ENCODE results near the gene PRSS48.
"Not testable (repeated sequence)": the region's sequence is repeated elsewhere in the genome, so short reads cannot be mapped to it uniquely, and the experiment has no call there.

Gene PRSS48

DNA sequence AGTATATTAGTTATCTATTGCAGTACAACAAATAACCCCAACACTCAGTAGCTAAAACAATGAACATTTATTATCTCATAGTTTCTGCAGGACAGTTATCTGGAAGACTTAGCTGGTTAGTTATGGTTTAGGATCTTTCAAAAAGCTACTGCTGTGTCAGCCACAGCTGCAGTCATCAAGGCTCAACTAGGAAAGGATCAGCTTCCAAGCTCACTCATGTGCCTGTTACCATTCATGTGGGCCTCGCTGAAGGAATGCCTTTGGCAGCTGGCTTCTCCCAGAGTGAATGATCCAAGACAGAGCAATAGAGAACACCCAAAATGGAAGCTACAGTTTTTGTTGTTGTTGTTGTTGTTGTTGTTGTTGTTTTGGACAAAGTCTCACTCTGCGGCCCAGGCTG, 13.5 kb upstream of the PRSS48 start:
- FAIRE-seq = no peak

DNA sequence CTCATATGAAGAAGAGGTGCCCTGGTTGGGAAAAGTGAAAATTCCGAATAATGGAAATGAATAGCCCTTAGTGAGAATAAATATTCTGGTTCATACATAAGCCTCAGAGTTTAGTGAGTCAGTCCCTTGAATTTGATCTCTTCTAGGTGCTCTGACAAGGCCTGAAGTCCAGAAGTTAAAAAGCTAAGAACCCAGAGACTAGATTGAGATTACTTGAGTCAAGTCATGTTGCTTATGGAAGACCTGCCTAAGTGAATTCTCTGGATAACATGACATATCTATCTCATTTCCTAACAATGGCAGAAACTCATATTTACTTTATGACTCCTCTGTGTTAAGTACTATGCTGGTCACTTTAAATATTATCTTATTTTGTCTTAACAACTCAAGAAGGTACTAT, 10.5 kb upstream of the PRSS48 start:
- FAIRE-seq = no peak

DNA sequence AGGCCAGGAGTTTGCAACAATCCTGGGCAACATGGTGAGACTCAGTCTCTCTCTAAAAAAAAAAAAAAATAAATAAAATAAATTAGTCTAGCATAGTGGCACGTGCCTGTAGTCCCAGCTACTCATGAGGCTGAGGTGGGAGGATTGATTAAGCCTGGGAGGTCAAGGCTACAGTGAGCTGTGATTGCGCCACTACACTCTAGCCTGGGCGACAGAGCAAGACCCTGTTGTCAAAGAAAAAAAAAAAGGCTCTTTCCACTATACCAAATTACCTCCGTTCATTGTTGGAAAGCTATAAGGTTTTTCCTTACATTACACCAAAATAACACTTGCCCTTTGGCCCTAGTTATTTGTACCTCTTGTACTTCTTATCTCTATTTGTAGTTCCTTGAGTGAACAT, 9.9 kb upstream of the PRSS48 start:
- FAIRE-seq = no peak

DNA sequence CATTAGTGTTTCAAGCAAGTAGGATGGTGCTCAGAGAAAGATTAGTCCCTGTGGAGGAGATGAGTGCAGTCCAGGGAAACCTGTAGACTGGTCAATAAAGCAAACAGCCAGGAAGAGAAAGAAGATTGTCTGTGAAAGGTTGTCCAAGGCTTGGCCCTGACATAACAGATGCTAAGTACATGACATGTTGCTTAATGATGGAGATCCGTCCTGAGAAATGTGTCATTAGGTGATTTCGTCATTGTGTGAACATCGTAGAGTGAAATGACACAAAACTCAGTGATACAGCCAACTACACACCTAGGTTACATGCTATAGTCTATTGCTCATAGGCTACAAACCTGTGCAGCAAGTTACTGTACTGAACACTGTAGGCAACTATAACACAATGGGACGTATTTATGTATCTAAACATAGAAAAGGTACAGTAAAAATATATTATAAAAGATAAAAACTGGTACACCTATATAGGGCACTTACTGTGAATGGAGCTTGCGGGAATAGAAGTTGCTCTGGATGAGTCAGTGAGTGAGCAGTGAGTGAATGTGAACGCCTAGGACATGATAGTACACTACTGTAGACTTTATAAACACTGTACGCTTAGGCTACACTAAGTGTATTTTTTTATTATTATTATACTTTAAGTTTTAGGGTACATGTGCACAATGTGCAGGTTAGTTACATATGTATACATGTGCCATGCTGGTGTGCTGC, 9.0 kb upstream of the PRSS48 start:
- no peak for FAIRE-seq

DNA sequence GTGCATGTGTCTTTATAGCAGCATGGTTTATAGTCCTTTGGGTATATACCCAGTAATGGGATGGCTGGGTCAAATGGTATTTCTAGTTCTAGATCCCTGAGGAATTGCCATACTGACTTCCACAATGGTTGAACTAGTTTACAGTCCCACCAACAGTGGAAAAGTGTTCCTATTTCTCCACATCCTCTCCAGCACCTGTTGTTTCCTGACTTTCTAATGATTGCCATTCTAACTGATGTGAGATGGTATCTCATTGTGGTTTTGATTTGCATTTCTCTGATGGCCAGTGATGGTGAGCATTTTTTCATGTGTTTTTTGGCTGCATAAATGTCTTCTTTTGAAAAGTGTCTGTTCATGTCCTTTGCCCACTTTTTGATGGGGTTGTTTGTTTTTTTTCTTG, 8.1 kb upstream of the PRSS48 start:
- not testable (repeated sequence) for FAIRE-seq

DNA sequence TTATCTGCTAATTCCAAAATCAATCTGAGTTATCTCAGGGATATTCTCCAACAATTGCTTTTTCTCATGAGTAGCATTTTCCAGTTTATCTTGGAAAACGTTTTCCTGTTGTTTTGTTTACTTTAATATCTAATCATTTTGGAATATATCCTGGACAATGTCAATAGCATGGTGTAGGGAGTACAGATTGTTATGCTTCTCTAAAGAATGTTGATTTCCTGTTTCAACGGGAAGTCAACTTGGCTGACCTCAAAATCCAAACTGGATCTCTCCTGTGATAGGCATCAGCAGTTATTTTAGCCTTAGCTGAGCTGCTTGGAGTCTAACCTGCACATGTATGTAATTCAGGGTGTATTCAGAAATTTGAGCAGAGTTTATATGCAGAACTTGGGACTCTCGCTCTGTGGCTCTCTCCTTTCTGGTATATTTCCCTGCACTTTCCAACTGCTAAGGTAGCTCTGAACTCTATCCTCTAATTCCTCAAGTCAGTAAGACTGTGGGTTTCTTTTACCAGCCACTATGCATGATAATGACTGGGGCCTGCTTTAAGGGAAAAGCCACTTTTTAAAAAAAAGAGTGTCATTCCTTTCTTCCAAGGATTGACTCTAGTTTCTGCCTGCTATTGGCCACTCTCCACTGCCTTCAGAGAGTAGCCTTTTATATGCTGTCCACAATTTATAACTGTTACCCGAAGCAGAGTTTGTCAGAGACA, 7.7 kb downstream of the PRSS48 start:
- no peak for FAIRE-seq

DNA sequence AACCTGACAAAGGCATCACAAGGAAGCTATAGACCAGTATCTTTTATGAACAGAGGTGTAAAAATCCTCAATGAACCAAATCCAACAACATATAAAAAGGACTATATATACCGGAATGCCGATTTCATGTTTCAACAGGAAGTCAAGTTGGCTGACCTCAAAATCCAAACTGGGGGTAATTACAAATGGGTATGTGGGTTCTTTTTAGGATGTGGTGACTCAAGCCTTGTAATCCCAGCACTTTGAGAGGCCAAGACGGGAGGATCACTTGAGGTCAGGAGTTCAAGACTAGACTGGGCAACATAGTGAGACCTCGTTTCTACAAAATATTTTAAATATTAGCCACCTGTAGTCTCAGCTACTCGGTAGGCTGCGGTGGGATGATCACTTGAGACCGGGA, 10.4 kb downstream of the PRSS48 start:
- no peak for FAIRE-seq

DNA sequence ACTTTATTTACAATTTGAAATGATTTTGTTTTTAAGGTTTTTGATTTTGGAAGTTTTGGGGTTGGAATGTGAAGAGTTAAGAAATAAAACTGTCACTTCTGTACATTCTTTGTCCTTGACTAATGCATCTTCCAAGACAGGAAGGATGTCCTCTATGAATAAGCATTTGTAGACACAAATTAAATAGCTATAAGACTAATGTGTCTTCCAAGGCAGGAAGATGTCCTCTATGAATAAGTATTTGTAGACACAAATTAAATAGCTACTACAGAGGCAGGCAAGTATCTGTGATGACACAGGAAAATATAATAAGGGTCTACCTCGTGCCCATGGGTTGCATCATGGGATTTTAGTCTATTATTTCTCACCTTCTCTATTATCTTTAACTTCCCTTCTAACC, 14.5 kb downstream of the PRSS48 start:
- no peak for FAIRE-seq

DNA sequence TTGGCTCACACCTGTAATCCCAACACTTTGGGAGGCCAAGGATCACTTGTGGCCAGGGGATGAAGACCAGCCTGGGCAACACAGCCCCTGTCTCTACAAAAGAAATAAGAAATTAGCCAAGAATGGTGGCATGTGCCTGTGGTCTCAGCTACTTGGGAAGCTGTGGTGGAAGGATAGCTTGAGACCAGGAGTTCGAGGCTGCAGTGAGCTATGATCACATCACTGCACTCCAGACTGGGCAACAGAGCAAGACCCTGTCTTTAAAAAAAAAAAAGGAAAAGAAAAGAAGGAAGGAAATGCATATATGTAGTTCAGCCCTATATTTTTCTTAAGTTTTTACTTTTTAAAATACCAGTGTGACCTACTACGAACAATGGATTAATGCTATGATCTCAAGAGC, 15.1 kb downstream of the PRSS48 start:
- no peak for FAIRE-seq

DNA sequence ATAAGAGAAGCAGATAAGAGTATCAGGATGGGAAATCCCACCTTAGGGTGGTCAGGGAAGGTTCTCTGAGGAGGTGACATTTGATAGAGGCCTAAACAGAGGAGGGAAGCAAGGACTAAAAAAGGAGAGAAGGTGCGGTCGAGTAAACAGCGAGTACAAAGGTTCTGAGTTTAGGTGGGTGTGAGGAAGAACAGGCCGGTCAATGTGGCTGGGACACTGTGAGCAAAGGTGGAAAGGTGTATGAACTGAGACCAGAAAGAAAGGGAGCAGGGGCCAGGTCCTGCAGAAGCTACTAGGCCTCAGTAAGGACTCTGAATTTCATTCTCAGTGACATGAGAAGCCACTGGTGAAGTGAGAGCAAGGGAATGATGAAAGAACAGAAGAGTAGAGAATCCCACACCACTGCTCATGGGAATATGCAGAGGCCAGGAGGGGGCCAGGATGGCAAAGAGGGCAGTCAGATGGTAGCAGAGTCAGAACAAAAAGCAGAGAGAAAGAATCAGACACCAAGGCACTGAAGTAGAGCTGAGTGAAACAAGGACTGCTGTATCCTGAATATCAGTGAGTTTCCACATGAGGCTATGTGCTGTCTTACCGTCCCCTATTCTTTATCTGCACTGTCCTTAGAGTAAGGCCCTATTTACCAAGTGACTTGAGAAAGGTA, 18.0 kb downstream of the PRSS48 start:
- no peak for FAIRE-seq

DNA sequence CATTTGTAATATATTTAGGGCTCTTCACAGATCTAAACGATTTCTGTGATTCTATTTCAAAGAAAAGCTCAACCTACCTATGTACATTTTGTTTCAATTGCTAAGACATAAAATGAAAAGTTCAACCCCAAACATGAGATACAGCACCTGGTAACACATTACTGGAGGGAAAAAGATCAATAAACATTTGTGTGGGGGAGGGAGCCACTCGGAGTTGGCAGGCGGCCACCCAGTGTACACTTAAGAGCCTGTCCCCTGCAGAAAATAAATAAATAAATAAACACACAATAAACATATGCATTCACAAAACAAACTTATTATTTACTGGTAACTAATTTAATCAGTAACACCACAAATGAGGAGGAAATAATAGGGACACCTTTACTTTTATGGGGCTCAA, 19.3 kb downstream of the PRSS48 start:
- FAIRE-seq = no peak

DNA sequence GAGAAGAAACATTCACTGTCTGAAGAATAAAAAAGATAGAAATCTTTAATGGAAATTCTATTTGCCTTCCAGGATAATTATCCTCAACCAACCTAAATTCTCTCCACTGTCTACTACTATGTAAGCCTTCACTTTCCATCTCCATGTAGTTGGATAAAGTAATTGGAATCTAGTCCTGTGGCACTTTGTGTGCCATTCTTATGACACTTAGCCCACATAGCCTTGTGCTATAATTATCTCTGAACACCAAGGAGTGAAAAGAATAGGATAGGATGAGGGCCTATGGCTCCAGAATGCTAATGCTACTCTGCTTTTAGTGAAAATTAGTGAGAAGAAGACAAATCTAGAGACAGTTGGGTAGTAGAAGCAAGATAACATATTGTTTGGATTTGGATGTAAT, 20.2 kb downstream of the PRSS48 start:
- FAIRE-seq = no peak

DNA sequence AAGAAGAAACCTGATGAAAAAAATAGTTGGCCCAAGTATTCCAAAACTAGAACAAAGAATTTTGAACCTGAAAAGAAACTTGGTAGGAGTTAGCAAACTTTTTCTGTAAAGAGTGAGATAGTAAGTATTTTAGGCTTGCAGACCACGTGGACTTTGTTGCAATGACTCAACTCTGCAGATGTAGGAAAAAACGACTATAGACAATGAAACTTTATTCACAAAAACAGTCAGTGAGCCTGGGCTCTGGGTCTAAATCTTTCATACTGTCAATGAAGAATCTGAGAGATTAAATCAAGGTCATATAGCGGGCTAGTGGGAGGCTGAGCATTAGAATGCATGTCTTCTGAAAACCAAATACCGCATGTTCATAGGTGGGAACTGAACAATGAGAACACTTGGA, 25.5 kb downstream of the PRSS48 start:
- FAIRE-seq = no peak

DNA sequence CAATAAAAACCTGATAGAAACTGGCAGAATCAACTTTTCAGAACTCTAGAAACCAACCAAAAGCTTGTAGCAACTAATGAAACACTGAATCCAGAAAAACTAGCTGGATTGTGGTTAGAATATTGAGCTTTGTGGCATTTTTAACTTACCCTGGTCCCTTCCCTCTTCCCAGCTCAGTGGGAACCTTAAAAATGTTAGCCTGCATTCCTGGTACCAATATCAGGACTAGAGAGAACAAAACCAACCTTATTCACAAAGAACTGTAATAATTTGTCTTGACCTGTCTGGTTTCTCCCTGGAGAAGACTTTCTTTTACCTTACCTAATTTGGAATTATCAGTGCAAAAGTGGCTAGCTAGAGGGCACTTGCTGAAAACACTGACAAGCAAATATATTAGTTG, 27.3 kb downstream of the PRSS48 start:
- FAIRE-seq = no peak

DNA sequence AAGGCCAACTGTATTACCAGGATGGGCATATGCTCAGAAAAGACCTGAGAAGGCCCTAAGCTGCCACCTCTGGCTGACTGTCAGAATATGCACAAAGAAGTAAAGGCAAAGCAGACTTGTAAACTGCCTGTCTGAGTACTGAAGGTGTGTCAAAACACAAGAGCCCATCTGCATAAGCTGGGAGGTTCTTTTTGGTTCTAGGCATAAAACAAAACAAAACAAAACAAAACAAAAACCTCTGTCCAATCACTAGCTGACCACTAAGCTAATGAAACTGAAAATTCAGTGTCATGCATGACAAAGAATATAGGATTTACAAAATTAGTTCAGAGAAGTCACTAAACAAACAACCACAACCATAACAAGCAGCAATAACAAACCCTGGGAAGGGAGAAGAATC, 27.8 kb downstream of the PRSS48 start:
- FAIRE-seq = no peak

DNA sequence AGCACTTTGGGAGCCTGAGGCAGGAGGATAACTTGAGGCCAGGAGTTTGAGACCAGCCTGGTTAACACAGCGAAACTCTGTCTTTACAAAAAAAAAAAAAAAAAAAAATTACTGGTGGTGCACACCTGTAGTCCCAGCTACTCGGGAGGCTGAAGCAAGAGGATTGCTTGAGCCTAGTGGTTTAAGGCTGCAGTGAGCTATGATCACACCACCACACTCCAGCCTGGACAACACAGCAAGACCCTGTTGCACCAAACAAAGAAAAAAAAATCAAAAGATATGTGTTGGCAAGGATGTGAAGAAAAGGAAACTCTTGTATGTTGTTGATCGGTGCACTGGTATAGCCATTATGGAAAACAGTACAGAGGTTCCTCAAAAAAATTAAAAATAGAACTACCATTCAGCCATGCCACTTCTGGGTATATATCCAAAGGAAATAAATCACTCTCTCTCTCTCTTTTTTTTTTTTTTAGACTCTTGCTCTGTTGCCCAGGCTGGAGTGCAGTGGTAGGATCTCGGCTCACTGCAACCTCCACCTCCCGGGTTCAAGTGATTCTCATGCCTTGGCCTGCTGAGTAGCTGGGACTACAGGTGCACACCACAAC, 33.3 kb downstream of the PRSS48 start:
- FAIRE-seq = no peak

DNA sequence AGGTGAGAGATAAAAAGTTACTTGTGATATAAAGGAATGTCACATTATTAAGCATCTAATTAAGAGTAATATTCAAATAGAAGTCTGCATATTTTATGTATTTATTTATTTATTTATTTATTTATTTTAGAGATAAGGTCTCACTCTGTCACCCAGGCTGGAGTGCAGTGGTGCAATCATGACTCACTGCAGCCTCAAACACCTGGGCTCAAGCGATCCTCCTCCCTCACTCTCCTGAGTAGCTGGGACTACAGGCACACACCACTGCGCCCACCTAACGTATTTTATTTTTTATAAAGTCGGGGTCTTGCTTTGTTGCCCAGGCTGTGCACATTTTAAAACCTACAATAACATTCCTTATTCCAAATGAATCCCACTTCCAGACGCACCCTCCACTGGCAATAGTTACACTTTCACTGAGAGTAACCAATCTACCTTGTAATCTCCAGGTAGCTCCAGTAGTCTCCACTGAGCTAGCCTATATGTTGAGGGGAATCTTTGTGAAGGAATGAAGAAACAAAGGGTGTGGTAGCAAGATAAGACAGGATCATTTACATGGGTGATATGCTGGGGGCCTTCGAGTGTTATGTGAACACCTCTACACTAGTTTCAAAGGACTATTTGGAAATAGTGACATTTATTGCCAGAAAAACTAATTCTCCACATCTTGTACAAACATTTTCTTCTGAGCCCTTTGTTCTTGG, 36.5 kb downstream of the PRSS48 start:
- FAIRE-seq = no peak

DNA sequence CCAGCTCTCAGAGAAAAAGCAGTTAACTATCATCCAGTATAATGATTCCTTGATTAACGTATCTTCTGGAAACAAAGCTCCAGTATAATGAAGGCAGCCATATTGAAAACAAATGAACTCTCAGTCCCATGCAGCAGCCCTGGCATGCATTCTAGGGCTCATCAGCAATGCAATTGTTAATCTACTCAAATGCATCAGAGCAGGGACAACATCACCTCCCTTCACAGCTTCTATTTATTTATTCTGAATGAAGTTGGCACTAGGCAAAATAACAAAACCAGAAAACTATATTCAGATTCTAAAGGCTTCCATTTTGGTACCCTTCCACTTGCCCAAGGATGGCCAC, 37.0 kb downstream of the PRSS48 start:
- FAIRE-seq = no peak

DNA sequence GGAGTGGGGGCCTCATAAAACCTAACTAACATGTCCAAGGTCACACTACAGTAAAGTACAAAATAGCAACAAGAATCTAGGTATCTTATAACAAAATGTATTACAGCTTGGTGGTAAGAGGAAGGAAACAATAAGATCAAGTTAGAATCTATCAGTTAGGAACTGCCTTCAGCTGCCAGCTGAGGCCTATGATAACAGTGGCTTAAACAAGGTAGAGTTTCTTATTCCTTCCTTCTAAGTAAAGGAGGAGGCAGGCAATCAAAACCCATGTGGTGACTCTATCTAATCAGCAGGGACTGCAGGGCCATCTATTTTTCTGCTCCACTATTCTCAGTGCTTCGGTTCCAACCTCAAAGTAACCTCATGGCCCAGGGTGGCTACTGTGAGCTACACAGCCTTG, 37.5 kb downstream of the PRSS48 start:
- no peak for FAIRE-seq

DNA sequence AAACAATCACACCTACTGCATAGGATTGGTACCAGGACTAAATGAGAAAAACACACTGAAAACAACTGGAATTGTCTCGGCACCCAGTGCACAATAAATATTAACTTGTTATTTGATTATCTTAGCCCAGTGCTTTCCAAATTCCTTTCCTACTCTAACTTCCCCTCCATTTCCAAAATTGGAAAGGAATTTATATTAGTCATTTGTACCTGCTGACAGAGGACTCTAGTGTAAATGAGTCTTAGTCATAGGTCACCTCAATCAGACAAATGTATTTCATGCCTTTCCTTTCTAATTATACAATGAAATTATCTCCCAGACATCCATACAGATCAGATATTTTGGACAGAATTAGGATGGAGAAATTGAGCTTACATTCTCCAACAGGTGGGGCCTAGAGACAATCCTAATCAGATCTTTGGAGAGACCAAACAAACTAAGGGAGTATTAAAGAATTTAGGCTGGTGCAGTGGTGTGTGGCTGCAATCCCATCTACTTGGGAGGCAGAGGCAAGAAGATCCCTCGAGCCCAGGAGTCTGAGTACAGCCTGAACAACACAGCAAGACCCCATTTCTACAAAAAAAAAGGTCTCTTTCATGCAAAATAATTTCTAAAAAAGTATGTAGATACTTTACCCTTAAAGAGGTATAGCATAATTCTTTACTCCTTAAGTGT, 38.4 kb downstream of the PRSS48 start:
- no peak for FAIRE-seq

DNA sequence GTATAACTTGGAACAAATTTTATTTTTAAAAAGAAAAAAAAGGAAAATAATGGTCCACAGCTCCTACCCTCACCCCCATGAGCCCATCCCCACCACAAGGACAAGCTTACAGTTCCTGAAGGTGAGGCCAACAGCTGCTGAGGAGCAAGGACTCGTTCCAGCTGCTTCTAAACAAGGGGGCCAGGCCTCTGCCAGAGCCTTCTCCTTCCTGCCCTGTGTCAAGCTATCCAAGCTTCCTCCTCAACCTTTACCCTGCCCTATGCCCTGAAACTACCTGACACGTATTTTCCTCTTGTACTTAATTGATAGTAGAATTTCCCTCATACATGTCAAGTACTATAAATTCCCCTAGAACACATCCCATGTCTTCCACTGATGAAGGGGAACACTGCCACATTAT, 39.7 kb downstream of the PRSS48 start:
- FAIRE-seq = no peak

DNA sequence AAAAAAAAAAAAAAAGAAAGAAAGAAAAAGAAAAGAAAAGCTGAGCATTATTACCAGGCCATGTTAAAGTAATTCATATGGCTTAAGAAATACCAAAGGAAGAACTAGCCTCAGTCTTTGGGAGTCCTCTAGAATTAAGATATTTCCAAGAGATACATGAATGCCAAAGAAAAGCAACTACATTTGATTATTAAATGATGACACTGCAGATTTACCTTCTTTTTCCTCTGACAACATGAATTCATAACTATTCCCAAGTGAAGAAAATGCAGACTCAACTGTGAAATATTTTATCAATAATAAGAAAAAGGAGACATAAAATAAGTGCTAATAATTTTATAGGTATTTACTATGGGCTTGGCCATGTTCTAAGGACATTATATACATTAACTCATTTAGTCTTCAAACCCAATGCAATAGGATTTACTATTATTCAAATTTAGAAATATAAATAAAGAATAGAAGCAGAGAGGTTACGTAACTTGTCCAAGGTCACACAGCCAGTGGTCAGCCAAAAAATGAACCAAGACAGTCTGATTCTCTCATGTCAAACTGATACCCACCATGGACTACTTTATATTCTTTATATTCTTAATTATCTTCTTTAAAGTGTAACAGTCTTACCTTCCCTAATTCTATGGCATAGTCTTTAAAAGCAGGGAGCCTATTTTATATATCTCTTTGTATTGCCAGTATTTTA, 41.5 kb downstream of the PRSS48 start:
- FAIRE-seq = peak; percentile 45
